ENCODE data around the gene MAPKAPK2.

MAPKAPK2 gene

GRCh38 chr1:206722751-206723461 lies 38.2 kb downstream of the MAPKAPK2 start (continued):
- TF ChIP-seq ZNF645 (tag by site-specific recombination; IDR thresholded peaks at IDR 0.05) (no peak), INSM2 (tag by site-specific recombination; IDR thresholded peaks at IDR 0.05) (no peak), ZNF248 (tag by site-specific recombination; IDR thresholded peaks at IDR 0.05) (no peak), GLIS2 (tag by site-specific recombination; IDR thresholded peaks at IDR 0.05) (0 out of 2 replicates have a peak, but pooled peaks have one; percentile 18), GLIS1 (tag by site-specific recombination; IDR thresholded peaks at IDR 0.05) (0 out of 2 replicates have a peak, but pooled peaks have one; percentile 8), ZNF19 (tag by site-specific recombination; IDR thresholded peaks at IDR 0.05; ENCODE audit: low read depth) (no peak), ZBTB26 (tag by site-specific recombination; optimal IDR thresholded peaks at IDR 0.05) (no peak), MZF1 (tag by site-specific recombination; IDR thresholded peaks at IDR 0.05; ENCODE audit: borderline replicate concordance) (peak; percentile 74; the same call in 1 of the 2 replicates), ZNF155 (tag by site-specific recombination; IDR thresholded peaks at IDR 0.05) (no peak), HOXC10 (CRISPR knock-in tag; IDR thresholded peaks at IDR 0.05) (no peak), ZNF239 (tag by site-specific recombination; IDR thresholded peaks at IDR 0.05) (no peak), ZSCAN5A (tag by site-specific recombination; IDR thresholded peaks at IDR 0.05) (no peak)

DNA sequence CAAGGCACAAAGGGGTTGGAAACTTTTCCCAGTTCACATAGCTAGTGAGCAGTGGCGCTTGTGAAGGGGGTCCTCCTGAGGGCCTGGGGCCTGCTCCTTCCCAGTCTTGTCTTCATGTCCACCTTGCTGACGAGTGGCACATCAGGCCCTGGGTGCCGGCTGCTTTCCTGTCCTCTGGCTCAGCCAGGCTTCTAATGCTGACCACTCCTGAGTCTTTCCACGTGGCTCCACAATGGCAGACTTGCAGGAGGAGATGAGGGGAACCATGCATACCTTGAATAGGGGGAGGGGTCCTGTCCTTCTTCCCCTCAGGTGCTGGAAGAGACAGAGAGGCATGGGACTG lies 38.7 kb downstream of the MAPKAPK2 start:
- no peaks in the 10 kb centered on the region for H3K36me3 ChIP-seq (ENCODE audit: control insufficient read depth in 2 of 2, insufficient read depth in 1 of 2, low read length in 2 of 2)
- no peak for TF ChIP-seq PBX3 (CRISPR knock-in tag; IDR thresholded peaks at IDR 0.05)
- TF ChIP-seq ZNF426 (tag by site-specific recombination; IDR thresholded peaks at IDR 0.05), result no peak
- TF ChIP-seq, protein P1, sequence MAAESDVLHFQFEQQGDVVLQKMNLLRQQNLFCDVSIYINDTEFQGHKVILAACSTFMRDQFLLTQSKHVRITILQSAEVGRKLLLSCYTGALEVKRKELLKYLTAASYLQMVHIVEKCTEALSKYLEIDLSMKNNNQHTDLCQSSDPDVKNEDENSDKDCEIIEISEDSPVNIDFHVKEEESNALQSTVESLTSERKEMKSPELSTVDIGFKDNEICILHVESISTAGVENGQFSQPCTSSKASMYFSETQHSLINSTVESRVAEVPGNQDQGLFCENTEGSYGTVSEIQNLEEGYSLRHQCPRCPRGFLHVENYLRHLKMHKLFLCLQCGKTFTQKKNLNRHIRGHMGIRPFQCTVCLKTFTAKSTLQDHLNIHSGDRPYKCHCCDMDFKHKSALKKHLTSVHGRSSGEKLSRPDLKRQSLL (tag by site-specific recombination; IDR thresholded peaks at IDR 0.05), result no peak
- no peaks in the 10 kb centered on the region for H3K9me3 ChIP-seq (ENCODE audit: control insufficient read depth, insufficient read depth, low read depth, low read length)
- H3K27ac ChIP-seq (ENCODE audit: extremely low read depth, low read depth, low read length), result no peak overlapping the region
- no peak overlapping the region for H3K4me3 ChIP-seq (ENCODE audit: low read depth, low read length)
- no peaks in the 10 kb centered on the region; the same call in 1 of the 2 replicates for H3K4me1 ChIP-seq (ENCODE audit: control insufficient read depth, insufficient read depth, low read length)
- CTCF ChIA-PET, result interaction anchor here (0.6 to 4.5 kb wide), 7 partner anchors 9 to 258 kb away, joined by 3 to 62 read pairs (median 5); no protein-coding TSS in a partner anchor
- POLR2A ChIA-PET, result no interaction called here

Data from HEK293 (cell line).